ENCODE measurements around the gene SLC16A4.

The SLC16A4 gene

GRCh38 chr1:110355321-110355720, 35.5 kb downstream of the SLC16A4 start:
- Mint-ChIP-seq H3K36me3 (ENCODE audit: low read depth) (peaks cover 18% of the 10 kb centered on the region), H3K27ac (no peak overlapping the region), H3K9me3 (no peaks in the 10 kb centered on the region), H3K4me3 (no peak overlapping the region), H3K4me1 (peaks cover 5% of the 10 kb centered on the region), H3K27me3 (ENCODE audit: low read depth) (no peaks in the 10 kb centered on the region)
- TF ChIP-seq CTCF (IDR thresholded peaks at IDR 0.05; ENCODE audit: unreplicated experiment in 3 of 3): no peak

- Mint-ChIP-seq H3K36me3 (ENCODE audit: low read depth) (peaks cover 31% of the 10 kb centered on the region), H3K4me3 (no peak overlapping the region), H3K9me3 (no peaks in the 10 kb centered on the region), H3K27ac (peak overlapping the region in 2 of 3 experiments; percentile 6 to 23), H3K4me1 (peaks cover 49% of the 10 kb centered on the region), H3K27me3 (ENCODE audit: low read depth) (no peaks in the 10 kb centered on the region)
- TF ChIP-seq CTCF (IDR thresholded peaks at IDR 0.05; ENCODE audit: unreplicated experiment in 3 of 3): no peak
Measured at GRCh38 chr1:110350360-110350759, 40.5 kb downstream of the SLC16A4 start.

- no peak for TF ChIP-seq CTCF (IDR thresholded peaks at IDR 0.05; ENCODE audit: unreplicated experiment in 3 of 3)
- Mint-ChIP-seq H3K36me3 (ENCODE audit: low read depth) (peaks cover 41% of the 10 kb centered on the region), H3K4me3 (peak overlapping the region in 1 of 3 experiments; percentile 20), H3K27me3 (ENCODE audit: low read depth) (no peaks in the 10 kb centered on the region), H3K27ac (peak overlapping the region; percentile 34 to 68 (median 63)), H3K4me1 (peaks cover 59% of the 10 kb centered on the region), H3K9me3 (no peaks in the 10 kb centered on the region)
Measured at GRCh38 chr1:110348771-110349170, 42.1 kb downstream of the SLC16A4 start.

- peaks cover 67% of the 10 kb centered on the region for H3K4me1 Mint-ChIP-seq
- H3K27ac Mint-ChIP-seq: peak overlapping the region; percentile 57 to 68 (median 63)
- TF ChIP-seq CTCF (IDR thresholded peaks at IDR 0.05; ENCODE audit: unreplicated experiment in 3 of 3): no peak
- H3K36me3 Mint-ChIP-seq (ENCODE audit: low read depth): peaks cover 47% of the 10 kb centered on the region
- peak overlapping the region in 1 of 3 experiments; percentile 60 for H3K4me3 Mint-ChIP-seq
- no peaks in the 10 kb centered on the region for H3K9me3 Mint-ChIP-seq
- no peaks in the 10 kb centered on the region for H3K27me3 Mint-ChIP-seq (ENCODE audit: low read depth)
Measured at GRCh38 chr1:110348050-110348449, 42.8 kb downstream of the SLC16A4 start.

GRCh38 chr1:110347182-110347893, 43.5 kb downstream of the SLC16A4 start:
- Mint-ChIP-seq H3K36me3 (ENCODE audit: low read depth) (peaks cover 54% of the 10 kb centered on the region), H3K27me3 (ENCODE audit: low read depth) (no peaks in the 10 kb centered on the region), H3K27ac (peak overlapping the region; percentile 16 to 78 (median 42)), H3K4me3 (peak overlapping the region in 1 of 3 experiments; percentile 68), H3K4me1 (peaks cover 72% of the 10 kb centered on the region), H3K9me3 (no peaks in the 10 kb centered on the region)
- TF ChIP-seq CTCF (IDR thresholded peaks at IDR 0.05; ENCODE audit: unreplicated experiment in 3 of 3): no peak

GRCh38 chr1:110346690-110347089, 44.1 kb downstream of the SLC16A4 start:
- Mint-ChIP-seq H3K27ac (peak overlapping the region in 2 of 3 experiments; percentile 42 to 78), H3K4me3 (peak overlapping the region in 1 of 3 experiments; percentile 9), H3K36me3 (ENCODE audit: low read depth) (peaks cover 58% of the 10 kb centered on the region), H3K27me3 (ENCODE audit: low read depth) (no peaks in the 10 kb centered on the region), H3K4me1 (peaks cover 78% of the 10 kb centered on the region), H3K9me3 (no peaks in the 10 kb centered on the region)
- TF ChIP-seq CTCF (IDR thresholded peaks at IDR 0.05; ENCODE audit: unreplicated experiment in 3 of 3): no peak

Measured in nephron (organoid).